Measurements from ENCODE around the gene NKX2-2. TPM values are rescaled to one million over a fixed set of nuclear protein-coding genes. Genes with fewer than 3 reads are reported as not detected.

NKX2-2 gene
- total RNA-seq, 4 donors from 2014 or later: 0.60 to 2.2 (median 0.82) TPM; not detected in 1

- Histone ChIP-seq H3K36me3 (no peaks in the 10 kb centered on the region), H3K27ac (no peak overlapping the region), H3K4me1 (peaks cover 12 to 48% (median 34%) of the 10 kb centered on the region in 4 donors), H3K4me3 (no peak overlapping the region), H3K27me3 (peaks cover 100% of the 10 kb centered on the region), H3K9me3 (no peaks in the 10 kb centered on the region)
- intact Hi-C loops (cut with DNase I; ENCODE audit: low total_unique reads) (no loop called here), in situ Hi-C loops (cut with MboI; ENCODE audit: low pct_ligation_motif_present in 1 of 4, low pct_unique_long_range_greater_than_20kb in 1 of 4, low sequenced_read_pairs in 3 of 4) (loop anchor here in 3 of 4 donors (25.0 kb wide), 3 partner anchors 280 to 655 kb away; no protein-coding TSS in a partner anchor)
- 0 to 9% methylated on average over 8 to 30 of the region's 32 CpGs for WGBS, 2 donors (ENCODE audit: low coverage in 1 of 2)
- no peak for DNase-seq
- TF ChIP-seq POLR2AphosphoS5 (IDR thresholded peaks at IDR 0.05) (no peak), POLR2A (IDR thresholded peaks at IDR 0.05) (no peak), CTCF (IDR thresholded peaks at IDR 0.05) (no peak), EP300 (IDR thresholded peaks at IDR 0.05; ENCODE audit: low read depth) (no peak)
Observed at GRCh38 chr20:21516861-21517565, 3.1 kb upstream of the NKX2-2 start.

GRCh38 chr20:21516180-21516567 lies 2.3 kb upstream of the NKX2-2 start:
- Histone ChIP-seq H3K36me3 (no peaks in the 10 kb centered on the region), H3K27me3 (peaks cover 100% of the 10 kb centered on the region), H3K27ac (no peak overlapping the region), H3K9me3 (no peaks in the 10 kb centered on the region), H3K4me3 (no peak overlapping the region), H3K4me1 (peaks cover 12 to 48% (median 34%) of the 10 kb centered on the region in 4 donors)
- no peak for TF ChIP-seq EP300 (IDR thresholded peaks at IDR 0.05; ENCODE audit: low read depth)
- TF ChIP-seq POLR2A (IDR thresholded peaks at IDR 0.05): no peak
- no peak for TF ChIP-seq CTCF (IDR thresholded peaks at IDR 0.05)
- TF ChIP-seq POLR2AphosphoS5 (IDR thresholded peaks at IDR 0.05): no peak
- DNase-seq: no peak
- in situ Hi-C loops (cut with MboI; ENCODE audit: low pct_ligation_motif_present in 1 of 4, low pct_unique_long_range_greater_than_20kb in 1 of 4, low sequenced_read_pairs in 3 of 4): loop anchor here in 3 of 4 donors (25.0 kb wide), 3 partner anchors 279 to 654 kb away; no protein-coding TSS in a partner anchor
- WGBS, 2 donors (ENCODE audit: low coverage in 1 of 2): 5 to 18% methylated on average over 17 to 20 of the region's 20 CpGs
- intact Hi-C loops (cut with DNase I; ENCODE audit: low total_unique reads): no loop called here

- H3K9me3 ChIP-seq: no peaks in the 10 kb centered on the region
- no peak for TF ChIP-seq POLR2AphosphoS5 (IDR thresholded peaks at IDR 0.05)
- no peak for TF ChIP-seq EP300 (IDR thresholded peaks at IDR 0.05; ENCODE audit: low read depth)
- TF ChIP-seq POLR2A (IDR thresholded peaks at IDR 0.05): no peak
- TF ChIP-seq CTCF (IDR thresholded peaks at IDR 0.05): no peak
- DNase-seq: no peak
- in situ Hi-C loops (cut with MboI; ENCODE audit: low pct_ligation_motif_present in 1 of 4, low pct_unique_long_range_greater_than_20kb in 1 of 4, low sequenced_read_pairs in 3 of 4) (loop anchor here in 3 of 4 donors (25.0 kb wide), 3 partner anchors 278 to 653 kb away; no protein-coding TSS in a partner anchor), intact Hi-C loops (cut with DNase I; ENCODE audit: low total_unique reads) (no loop called here)
- 1 to 14% methylated on average over 20 to 56 of the region's 61 CpGs for WGBS, 2 donors (ENCODE audit: low coverage in 1 of 2)
- no peak overlapping the region for H3K27ac ChIP-seq
- H3K27me3 ChIP-seq: peaks cover 100% of the 10 kb centered on the region
- peaks cover 12 to 54% (median 39%) of the 10 kb centered on the region in 4 donors for H3K4me1 ChIP-seq
- no peak overlapping the region for H3K4me3 ChIP-seq
- no peaks in the 10 kb centered on the region for H3K36me3 ChIP-seq
Observed at GRCh38 chr20:21515300-21516179, 1.7 kb upstream of the NKX2-2 start.
